HFF-Myc (cell line): ENCODE data around the gene NCOA5.
A peak's percentile ranks its signal among the peaks of the same experiment; 100 is the strongest.

ENCODE experiments used
- DNase-seq: peaks from one replicate; pipeline ENCODE4 v3.0.0-alpha.2; 2011; ENCODE audit warnings: low read depth; ENCODE audit errors: extremely low read depth
- H3K4me3 ChIP-seq: replicated peaks from 2 replicates; pipeline ENCODE4 v1.5.1; 2011; ENCODE audit warnings: low read depth, mild to moderate bottlenecking, control low read depth, low read length
- CTCF ChIP-seq: IDR thresholded peaks from 2 replicates; pipeline ENCODE4 v1.5.1; 2012; ENCODE audit warnings: mild to moderate bottlenecking, low read depth, low read length, control low read depth; ENCODE audit errors: missing control alignments

The NCOA5 gene

GRCh38 chr20:46119547-46119946 is 29.8 kb upstream of the NCOA5 start:
- H3K4me3 ChIP-seq: no peak overlapping the region
- TF ChIP-seq CTCF: no peak
- DNase-seq: no peak

GRCh38 chr20:46119028-46119546 is 29.3 kb upstream of the NCOA5 start:
- DNase-seq: no peak
- no peak overlapping the region for H3K4me3 ChIP-seq
- TF ChIP-seq CTCF: no peak

GRCh38 chr20:46118481-46119020 is 28.8 kb upstream of the NCOA5 start:
- no peak for DNase-seq
- H3K4me3 ChIP-seq: peak overlapping the region; percentile 20
- TF ChIP-seq CTCF: no peak

- no peak for TF ChIP-seq CTCF
- DNase-seq: no peak
- H3K4me3 ChIP-seq: peak within 1 kb of the TSS; percentile 20
These were observed 28.1 kb upstream of the NCOA5 start, which contains the start of gene CD40 for GRCh38 chr20:46117704-46118467. Gene CD40, plus strand, starts transcription at chr20:46118314. Its CDS starts 30 bp downstream, at chr20:46118344.

GRCh38 chr20:46114449-46114848 is 24.7 kb upstream of the NCOA5 start:
- no peak for TF ChIP-seq CTCF

GRCh38 chr20:46113113-46113470 is 23.3 kb upstream of the NCOA5 start:
- no peak for DNase-seq

More at GRCh38 chr20:46114449-46114848, 24.7 kb upstream of the NCOA5 start:
- H3K4me3 ChIP-seq: no peak overlapping the region
- DNase-seq: no peak

More at GRCh38 chr20:46113113-46113470, 23.3 kb upstream of the NCOA5 start:
- no peak for TF ChIP-seq CTCF
- H3K4me3 ChIP-seq: no peak overlapping the region
